OCI-M1 (cell line): ENCODE data around the gene VPS18.

ENCODE experiments used
- DNase-seq: peaks from one replicate; lab custom pipeline; 2025; lab: John Stamatoyannopoulos, UW

The VPS18 gene

DNA sequence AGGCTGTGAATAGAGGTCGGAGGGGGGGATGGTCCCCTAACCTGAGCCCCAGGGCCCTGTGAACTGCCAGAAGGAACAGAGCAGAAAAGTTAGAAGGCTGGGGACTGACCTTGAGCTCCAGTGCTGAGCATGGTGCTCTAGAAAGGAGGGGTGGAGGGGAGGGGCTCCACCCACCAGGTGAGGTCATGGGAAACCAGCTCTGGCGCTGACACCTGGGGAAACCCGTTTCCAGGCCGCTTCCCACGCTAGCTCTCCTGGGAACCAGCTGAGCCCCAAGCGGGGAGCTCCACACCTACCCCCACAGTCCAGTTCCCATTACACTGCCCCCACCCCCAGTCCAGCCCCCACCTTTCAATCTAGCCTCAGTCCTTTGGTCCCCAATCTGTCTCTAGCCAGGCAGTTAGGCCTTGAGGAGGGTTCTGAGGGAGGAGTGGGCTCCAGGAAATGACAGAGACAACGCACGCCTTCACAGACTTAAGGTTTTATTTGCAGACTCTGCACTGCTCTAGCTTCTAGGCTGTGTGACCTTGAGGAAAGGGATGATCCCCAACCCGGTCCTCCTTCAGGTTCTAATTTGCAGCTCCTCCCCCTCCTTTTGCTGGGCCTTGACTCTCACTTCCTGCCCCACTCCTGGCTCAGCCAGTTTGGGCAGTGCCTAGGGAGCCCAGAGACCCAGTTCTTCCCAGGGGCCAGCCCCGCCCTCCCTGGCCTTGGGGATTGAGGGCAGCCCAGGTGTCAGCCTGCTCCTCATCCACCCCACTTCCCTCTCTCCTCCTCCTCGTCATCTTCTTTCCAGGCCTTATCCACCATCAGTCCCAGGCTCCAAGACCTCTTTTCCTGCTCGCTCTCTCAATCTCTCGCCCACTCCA, 22.3 kb upstream of the VPS18 start:
- DNase-seq = no peak

DNA sequence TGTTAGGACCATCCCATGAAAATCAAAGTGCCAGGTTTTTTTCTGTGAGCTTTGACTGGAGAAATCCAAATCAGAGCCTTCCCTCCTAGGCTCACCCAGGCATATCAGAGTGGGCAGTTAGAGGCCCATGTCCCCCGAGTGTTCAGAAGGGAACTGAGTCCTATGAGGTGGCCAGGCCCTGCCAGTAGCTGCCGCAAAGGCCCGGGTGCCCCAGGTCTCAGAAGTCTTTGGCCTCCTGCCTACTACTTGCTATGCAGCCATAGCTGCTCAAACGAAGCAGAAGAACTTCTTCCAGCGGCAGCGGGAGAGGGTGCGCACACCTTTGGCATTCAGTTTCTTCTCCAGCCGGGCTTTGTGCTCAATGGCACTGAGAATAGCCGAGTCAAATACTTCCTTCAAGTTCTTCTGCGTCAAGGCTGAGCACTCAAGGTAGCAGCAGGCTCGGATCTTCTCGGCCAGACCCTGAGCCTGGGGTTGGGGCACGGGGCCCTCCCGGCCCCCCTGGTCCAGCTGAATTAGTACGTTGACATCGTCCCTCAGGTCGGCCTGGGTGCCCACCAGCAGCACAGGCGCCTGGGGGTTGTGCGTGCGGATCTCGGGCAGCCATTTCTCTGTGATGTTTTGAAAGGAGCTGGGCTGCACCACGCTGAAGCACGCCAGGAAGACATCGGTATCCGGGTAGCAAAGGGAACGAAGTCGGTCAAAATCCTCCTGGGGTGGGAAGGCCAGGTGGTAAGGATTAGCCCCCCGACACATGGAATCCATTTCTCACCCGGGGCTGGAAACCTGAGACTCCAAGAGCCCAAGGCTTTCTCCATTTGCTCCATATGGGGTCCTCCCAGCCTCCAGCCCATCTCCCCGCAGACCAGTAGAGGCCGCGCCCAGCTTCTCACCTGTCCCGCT, 21.2 kb upstream of the VPS18 start:
- DNase-seq = no peak

DNA sequence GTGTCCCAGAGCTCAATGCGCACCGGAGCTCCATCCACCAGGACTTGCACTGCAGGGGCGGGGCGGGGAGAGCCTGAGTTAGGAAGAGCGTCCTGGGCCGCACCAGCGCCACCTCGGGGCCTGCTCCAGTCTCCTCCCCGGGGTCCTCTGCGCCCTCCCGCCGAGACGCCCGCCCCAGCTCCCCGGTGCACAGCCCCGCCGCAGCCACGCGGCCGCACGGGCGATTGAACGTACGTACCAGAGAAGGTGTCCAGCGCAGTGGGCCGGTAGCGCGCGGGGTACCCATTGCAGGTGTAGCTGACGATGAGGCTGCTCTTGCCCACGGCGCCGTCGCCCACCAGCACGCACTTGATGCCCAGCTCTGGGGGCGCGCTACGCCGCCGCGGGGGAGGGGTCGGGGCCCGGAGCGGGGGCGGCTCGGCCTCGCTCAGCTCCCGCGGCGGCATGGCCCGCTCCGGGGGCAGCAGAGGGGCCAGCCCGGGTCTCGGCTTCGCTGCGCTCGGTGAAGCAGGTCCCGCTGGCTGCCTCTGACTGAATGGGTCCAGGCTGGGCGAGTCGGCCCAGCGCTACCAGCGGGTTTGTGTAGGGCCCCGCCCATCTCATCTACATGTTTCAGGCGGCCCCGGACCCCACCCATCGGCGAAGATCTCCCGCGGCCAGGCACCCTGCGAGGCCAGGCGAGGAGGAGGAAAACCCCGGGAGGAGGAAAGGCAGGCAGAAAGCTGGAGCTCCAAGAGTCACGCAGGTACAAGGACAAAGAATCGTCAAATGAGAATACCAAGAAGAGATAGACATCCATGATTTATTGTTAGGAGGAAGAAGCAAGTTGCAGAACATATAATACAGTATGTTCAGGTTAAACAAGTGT, 20.3 kb upstream of the VPS18 start, which contains the start of gene RHOV:
Gene RHOV (minus strand): TSS at position 541 of the 868 bp plus-strand sequence. CDS start 95 bp downstream, at position 446.
- peak; percentile 67 for DNase-seq

DNA sequence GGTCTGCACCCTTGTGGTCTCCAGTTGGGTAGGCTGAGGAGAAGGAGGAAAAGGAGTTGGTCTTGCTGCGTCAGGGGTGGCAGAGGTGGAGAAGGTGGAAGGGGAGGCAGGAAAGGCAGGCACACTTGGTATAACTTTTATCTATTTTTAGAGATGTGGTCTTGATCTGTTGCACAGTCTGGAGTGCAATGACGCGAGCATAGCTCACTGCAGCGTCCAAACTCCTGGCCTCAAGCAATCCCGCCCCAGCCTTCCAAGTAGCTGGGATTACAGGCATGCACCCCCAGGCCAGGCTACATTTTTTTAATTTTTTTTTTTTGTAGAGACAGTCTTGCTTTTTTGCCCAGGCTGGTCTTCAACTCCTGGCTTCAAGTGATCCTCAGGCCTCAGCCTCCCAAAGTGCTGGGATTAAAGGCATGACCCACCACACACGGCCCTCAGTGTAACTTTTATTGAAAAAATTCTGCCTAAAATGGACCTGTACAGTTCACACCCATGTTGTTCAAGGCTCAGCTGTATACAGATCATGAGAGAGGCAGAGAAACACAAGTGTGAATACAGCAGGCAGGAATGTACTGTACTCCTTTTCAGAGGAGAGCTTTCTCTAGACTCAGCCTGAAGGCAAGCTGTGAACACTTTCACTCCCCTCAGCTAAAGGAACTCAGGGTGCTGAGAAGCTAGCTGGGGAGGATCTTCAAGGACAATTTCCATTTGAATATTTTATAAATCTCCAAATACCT, 18.1 kb upstream of the VPS18 start:
- no peak for DNase-seq

- no peak for DNase-seq
Observed at GRCh38 chr15:40877694-40878093, 16.6 kb upstream of the VPS18 start.

DNA sequence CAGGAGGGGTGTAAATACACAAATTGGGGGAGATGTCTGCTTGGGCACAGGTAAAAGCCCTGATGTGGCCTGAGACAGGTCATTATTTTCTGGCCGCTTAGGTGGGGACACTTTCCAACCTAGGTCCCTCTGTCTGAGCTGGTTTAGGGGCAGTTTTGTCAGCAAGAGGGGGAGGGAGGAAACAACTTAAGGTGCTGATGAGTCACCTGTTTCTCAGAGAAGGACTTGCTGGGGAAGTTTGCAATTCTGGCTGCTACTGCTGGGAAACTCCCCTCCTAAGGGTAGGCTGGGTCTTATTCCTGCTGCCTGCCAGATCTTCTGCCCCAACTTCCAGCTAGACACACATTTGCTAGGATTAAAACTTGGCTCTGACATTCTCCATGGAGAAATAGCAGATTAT, 15.5 kb upstream of the VPS18 start:
- DNase-seq = peak; percentile 30

DNA sequence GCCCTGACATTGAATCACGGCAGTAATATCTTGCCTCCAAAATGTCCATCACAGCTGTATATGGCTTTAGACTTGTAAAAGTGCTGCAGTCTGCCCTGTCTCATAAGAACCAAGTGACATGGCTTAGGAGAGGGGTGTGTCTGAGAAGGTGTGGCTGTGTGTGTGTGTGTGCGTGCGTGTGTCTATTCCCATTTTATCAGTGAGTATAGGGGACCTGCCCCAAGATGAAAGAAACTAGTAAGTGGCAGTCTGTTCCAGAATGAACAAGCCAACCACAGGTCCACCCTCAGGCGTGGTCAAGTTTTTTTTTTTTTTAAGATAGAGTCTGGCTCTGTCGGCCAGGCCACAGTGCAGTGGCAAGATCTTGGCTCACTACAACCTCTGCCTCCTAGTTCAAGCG, 14.6 kb upstream of the VPS18 start:
- DNase-seq = peak; percentile 77

GRCh38 chr15:40881351-40881750, 12.9 kb upstream of the VPS18 start:
- DNase-seq = no peak

DNA sequence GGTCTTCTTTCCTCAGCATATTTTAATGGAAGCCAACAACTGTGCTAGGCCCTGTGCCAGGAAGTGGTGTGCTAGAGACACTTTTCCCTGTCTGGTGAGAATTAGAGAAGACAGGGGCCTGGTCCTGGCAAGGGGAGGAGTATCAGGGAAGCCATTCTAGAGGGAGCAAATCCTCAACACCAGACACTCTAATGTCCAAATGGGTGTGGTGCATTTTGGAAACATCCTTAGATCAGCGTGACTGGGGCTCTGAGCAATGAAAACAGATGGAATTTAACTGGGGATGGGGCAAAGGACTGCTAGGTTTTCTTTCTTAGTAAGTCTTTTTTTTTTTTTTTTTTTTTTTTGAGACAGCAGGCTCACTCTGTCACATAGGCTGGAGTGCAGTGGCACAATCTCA, 7.7 kb upstream of the VPS18 start:
- no peak for DNase-seq

DNA sequence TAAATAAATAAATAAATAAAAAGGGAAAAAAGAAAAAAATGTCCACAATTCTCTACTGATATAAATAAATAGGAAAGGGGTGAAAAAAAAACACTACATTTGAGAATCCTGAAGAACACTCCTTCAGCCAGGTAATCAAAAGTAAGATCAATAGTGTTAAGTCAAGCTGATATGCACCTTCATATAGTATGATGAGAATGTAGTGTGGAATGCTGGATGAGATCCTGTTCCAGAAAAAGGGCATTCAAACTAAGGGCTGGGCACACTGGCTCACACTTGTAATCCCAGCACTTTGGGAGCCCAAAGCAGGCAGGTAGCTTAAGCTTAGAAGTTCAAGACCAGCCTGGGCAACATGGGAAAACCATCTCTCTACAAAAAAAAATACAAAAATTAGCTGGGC, 5.1 kb upstream of the VPS18 start:
- DNase-seq = no peak

GRCh38 chr15:40891138-40891537, 3.1 kb upstream of the VPS18 start:
- no peak for DNase-seq

- peak; percentile 80 for DNase-seq
Observed at GRCh38 chr15:40891810-40892446, 2.3 kb upstream of the VPS18 start.

- DNase-seq = no peak
Observed at GRCh38 chr15:40892447-40893012, 1.7 kb upstream of the VPS18 start.

DNA sequence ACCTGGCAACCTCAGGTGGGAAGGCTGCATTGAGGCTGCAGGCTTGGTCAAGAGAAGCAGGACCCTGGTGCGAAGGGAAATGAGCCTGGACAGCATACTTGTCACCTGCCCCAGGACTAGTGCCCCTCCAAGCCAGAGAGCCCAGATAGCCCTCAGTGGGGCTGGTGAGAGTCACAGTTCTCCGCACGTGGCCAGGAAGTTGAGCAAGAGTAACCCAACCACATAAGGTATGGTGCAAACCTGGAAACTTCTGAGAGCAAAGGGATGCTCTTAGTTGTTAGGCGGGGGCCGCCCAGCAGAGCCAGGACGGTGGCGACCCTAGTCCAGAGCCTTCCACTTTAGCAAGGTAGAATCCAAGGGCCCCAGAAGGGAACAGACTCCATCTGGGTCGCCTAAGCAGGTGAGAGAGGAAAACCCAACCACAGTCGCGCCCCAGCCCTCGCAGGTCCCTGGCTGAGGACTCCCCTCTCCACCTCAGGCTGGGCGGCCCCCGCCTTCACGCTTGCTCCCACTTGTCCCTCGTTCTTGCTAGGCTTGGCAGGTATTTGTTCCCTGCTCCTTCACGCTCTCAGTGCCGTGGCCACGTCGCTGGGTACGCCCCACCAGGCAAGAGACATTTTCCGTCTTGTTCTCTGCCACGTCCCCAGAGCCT, 1.1 kb upstream of the VPS18 start:
- DNase-seq = no peak

- peak; percentile 85 for DNase-seq
Observed at GRCh38 chr15:40894681-40895448, 615 bp downstream of the VPS18 start.

- DNase-seq = no peak
Observed at GRCh38 chr15:40899536-40900207, 5.4 kb downstream of the VPS18 start.

- no peak for DNase-seq
Observed at GRCh38 chr15:40900256-40901052, 6.2 kb downstream of the VPS18 start.

DNA sequence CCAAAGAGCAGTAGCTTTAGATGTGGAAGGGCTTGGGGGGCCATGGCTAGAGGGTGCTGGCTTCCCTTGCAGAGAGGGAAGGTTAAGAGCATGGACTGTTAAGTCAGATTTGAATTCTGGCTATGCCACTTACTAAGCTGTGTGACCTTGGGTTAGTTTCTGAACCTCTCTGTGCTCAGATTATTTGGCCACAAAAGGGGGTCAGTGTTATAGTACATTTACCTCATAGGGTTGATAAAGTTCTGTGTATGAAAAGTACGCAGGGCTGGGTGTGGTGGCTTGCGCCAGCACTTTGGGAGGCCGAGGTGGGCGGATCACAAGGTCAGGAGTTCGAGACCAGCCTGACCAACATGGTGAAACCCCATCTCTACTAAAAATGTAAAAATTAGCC, 6.8 kb downstream of the VPS18 start:
- no peak for DNase-seq
